GM18505 (cell line): ENCODE results near the gene PIN1.
"Not testable (repeated sequence)": the region's sequence is repeated elsewhere in the genome, so short reads cannot be mapped to it uniquely, and the experiment has no call there.

ENCODE experiments used
- ATAC-seq: cut with Tn5 transposase; IDR thresholded peaks from one replicate; pipeline ENCODE4 v1.9.1; 2021; ENCODE audit not compliant: unreplicated experiment
- POLR2A ChIP-seq: IDR thresholded peaks from 4 replicates; pipeline ENCODE4 v1.6.1; 2011; ENCODE audit warnings: borderline replicate concordance; ENCODE audit not compliant: insufficient read depth, insufficient read length; ENCODE audit errors: extremely low read depth

Gene PIN1

DNA sequence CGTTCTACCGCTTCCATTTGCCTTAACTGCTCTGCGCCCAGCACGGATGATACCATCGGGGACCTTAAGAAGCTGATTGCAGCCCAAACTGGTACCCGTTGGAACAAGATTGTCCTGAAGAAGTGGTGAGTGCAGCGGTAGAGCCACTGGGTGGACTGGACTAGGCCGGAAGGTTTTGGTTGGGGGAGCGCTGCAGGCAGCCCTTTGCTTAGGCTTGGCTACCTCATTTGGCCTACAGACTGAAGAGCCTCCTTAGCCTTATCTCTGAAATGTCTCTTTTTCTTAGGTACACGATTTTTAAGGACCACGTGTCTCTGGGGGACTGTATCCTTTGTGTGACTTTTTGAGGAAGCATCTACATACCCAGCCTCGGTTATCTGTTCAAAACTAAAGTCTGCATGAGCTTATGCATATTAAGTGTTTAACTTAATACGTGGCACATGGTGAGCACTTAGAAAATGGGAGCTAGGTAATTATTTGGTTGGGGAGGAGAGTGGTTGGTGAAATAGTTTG is 6.5 kb upstream of the PIN1 start:
- no peak for TF ChIP-seq POLR2A
- ATAC-seq = no peak

DNA sequence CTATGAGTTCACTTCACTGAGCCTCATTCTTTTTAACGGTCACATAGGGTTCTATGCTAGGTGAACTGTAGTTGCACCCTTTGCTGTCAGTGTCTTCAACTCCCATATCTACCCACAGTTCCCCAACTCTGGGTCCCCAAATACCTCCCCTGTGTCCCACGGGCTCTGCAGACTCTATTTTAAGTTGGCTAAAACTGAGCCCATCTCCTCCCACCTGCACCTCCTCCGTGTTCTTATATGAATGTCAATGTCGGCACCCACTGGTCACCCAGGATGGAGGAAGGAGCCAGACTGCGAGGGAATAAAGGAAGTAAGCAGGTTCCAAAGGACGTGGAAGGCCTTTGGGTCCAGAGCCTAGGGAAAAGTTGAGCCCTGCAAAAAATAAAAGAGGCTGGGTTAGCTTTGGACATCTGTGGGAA is 802 bp upstream of the PIN1 start:
- TF ChIP-seq POLR2A = no peak
- ATAC-seq = no peak

DNA sequence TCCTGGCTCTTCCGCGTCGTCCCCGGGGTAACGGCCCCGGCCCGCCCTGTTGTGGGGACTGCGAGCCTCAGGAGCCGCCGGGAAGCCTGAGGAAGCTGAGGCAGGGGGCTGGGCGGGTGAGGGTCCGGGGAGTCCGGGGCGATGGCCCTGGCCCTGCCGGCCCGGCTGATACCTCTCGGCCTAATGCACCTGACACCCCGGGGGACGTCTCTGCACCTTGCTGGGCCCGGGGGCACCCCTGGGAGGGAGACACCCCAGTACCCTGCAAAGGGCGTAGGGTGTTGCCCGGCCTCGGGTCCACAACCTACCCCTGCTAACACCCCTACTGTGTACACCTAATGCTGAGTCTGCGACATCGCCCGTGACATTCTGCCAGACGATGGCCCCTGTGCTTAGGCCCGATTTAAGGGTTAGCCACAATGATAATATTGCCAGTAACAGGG is 410 bp downstream of the PIN1 start:
- TF ChIP-seq POLR2A = no peak

DNA sequence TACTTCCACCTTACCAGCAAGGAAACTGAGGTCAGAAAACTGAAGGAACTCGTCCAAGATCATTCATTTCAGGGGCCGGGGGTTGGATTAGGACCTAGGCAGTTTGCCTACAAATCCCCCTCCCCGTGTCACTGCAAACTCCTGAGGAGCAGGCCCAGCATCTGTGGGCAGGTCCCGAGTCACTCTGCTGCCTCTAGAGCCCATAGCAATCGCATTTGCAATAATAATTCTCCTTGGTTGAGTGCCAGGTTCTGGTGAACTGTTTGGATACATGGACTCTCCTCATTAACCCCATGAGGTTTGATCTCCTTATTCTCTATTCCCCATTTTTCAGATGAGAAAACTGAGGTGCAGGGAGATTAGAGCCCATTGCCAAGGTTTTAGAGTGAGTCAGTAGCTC is 903 bp downstream of the PIN1 start:
- TF ChIP-seq POLR2A = no peak
- ATAC-seq = no peak

More for the DNA sequence above, 410 bp downstream of the PIN1 start:
- ATAC-seq = no peak

DNA sequence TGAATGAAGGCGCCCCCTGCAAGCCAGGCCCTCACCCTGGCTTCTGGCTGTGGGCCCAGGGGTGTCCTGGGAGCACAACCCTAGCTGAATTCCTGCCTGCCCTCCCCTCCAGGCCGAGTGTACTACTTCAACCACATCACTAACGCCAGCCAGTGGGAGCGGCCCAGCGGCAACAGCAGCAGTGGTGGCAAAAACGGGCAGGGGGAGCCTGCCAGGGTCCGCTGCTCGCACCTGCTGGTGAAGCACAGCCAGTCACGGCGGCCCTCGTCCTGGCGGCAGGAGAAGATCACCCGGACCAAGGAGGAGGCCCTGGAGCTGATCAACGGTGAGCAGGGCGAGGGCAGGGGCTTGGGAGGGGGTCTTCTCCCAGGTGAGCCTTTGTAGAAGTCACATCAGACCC is 3.2 kb downstream of the PIN1 start:
- ATAC-seq = no peak

DNA sequence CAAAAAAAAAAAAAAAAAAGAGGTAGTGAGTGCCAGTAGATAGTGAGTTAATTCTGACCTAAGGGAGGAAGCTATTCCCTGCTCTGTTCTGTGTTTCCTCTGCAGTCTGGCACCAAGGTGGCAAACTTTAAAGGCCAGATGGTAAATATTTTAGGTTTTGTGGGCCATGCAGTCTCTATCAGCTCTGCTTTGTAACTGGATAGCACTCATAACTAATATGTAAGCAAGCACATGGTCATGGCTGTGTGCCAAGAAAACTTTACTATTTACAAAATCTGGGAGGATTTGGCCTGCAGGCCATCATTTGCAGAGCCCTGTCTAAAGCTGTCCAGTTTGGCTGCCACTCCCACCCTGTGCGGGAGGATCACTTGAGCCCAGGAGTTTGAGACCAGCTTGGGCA is 4.3 kb downstream of the PIN1 start:
- no peak for TF ChIP-seq POLR2A
- ATAC-seq = no peak

More for the DNA sequence above, 3.2 kb downstream of the PIN1 start:
- no peak for TF ChIP-seq POLR2A

DNA sequence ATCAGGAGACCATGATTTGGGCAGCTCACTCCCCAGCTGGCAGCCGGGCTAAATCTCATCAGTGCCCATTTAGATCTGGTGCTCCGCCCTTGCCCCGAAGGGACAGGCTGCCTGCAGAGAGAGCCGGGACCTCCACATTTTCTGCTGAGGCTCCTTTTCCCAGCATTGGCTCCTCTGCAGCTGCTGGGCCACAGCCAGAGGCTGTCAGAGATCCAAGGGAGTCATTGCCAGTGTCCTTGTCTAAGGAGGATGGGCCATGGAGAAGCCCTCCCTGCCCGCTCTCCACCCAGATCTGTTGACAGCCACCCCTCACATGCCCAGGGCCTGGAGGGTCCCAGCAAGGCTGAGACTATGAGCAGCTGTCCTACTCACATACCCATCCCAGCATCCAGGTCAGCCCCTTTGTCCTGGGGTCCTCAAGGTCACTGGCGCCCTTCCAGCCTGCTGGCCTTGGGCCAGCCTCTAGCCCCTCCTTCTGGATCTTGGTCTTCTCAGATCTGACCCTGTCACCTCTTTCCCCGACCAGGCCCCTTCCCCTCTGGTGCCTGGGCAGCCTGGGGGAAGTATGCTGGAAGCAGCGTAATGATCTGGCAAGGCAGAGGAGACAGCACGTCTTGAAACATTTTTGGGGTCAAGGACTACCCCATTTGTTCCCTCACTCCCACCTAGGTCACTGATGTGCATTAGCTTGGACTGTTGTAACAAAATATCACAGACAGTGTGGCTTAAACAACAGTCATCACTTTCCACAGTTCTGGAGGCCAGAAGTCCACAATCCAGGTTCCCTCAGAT is 7.9 kb downstream of the PIN1 start:
- no peak for ATAC-seq
- TF ChIP-seq POLR2A = no peak

DNA sequence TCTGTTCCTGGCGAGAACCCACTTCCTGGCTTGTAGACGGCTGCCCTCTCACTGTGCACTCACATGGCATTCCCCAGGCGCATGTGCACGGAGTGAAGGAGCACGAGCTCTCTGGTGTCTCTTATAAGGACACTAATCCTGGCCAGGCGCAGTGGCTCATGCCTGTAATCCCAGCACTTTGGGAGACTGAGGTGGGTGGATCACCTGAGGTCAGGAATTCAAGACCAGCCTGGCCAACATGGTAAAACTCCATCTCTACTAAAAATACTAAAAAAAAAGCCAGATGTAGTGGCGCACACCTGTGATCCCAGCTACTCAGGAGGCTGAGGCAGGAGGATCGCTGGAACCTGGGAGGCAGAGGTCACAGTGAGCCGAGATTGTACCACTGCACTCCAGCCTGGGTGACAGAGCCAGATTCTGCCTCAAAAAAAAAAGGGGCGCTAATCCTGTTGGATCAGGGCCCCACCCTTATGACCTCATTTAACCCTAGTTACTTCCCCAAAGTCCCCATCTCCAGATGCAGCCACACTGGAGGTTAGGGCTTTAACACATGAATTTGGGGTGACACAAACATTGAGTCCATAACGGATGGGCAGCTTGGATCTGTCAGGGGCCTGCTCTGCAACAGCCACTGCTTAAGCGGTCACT is 8.6 kb downstream of the PIN1 start:
- not testable (repeated sequence) for ATAC-seq

DNA sequence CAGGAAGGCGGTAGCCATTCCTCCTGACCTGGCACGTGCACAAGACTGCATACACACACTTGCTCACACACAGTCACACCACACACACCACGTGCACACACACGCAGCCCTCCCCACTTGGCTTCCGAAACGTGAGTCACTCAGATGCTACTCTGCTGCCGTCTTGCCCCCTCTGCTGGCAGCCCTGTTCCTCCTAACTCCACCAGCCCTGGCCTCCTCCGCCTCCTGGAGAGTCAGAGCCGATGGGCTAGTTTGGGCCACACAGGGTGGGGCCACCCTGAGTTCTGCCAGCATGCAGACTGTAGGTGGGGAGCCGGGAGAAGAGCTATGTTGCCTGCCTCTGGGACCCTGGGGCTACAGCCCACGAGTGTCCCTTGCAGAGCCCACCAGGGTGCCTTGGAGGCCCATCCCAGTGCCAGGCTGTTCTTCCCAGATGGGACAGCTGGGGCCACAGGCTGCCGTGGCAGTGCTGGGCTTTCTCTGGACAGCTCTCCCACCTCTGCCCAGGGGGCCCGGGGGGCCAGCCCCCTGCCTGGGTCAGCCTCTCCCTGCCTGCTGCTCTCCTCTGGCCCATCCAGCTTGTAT is 12.1 kb downstream of the PIN1 start:
- no peak for TF ChIP-seq POLR2A
- no peak for ATAC-seq

DNA sequence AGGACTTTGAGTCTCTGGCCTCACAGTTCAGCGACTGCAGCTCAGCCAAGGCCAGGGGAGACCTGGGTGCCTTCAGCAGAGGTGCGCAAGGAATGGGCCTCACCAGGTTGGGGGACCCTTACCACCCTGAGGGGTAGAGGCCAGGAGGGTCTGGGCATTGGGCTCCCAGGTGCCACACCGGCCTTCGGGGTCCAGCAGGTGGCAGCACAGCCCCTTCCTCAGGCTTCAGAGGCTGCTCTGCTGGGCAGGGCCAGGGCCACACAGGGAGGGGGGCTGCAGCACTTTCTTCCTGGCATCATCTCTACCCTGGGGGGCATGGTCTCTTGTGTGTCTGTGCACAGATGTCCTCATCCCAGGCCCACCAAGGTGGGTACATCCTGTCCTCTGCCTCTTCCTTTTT is 12.9 kb downstream of the PIN1 start:
- no peak for TF ChIP-seq POLR2A
- ATAC-seq = no peak

DNA sequence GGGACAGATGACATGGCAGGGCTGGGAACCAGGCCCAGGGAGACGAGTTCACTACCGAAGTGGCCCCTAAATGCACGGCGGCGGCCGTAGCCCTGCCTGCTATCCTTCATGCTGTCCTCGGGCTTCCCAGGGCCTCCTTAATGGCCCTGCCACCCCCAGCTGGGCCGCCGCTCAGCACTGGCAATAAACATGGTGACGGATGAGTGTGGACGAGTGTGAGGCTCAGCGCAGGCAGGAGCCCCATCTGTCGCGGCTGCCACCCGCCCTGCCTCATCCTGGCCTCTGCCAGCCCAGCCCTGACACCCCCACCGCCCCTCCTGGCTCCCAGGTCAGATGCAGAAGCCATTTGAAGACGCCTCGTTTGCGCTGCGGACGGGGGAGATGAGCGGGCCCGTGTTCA is 13.6 kb downstream of the PIN1 start:
- no peak for ATAC-seq
- no peak for TF ChIP-seq POLR2A

DNA sequence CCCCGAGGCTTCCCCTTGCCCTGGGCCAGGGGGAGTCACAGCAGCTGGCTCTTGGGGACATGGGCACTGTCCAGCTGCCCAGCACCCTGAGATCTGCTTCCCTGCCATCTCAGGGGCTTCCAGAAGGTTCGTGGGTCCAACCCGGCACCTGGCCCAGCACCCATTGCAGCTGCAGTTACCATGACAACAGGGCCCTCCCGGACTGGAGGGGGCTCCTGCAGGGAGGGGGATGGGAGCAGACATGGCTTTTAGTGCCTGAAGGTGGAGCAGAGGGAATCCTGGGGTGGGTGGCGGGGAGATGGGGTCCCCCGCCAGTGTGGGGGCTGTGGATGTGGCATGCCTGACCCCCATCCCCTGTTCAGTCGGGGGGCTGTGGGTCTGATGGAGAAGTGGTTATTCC is 14.7 kb downstream of the PIN1 start:
- TF ChIP-seq POLR2A = no peak
- no peak for ATAC-seq

DNA sequence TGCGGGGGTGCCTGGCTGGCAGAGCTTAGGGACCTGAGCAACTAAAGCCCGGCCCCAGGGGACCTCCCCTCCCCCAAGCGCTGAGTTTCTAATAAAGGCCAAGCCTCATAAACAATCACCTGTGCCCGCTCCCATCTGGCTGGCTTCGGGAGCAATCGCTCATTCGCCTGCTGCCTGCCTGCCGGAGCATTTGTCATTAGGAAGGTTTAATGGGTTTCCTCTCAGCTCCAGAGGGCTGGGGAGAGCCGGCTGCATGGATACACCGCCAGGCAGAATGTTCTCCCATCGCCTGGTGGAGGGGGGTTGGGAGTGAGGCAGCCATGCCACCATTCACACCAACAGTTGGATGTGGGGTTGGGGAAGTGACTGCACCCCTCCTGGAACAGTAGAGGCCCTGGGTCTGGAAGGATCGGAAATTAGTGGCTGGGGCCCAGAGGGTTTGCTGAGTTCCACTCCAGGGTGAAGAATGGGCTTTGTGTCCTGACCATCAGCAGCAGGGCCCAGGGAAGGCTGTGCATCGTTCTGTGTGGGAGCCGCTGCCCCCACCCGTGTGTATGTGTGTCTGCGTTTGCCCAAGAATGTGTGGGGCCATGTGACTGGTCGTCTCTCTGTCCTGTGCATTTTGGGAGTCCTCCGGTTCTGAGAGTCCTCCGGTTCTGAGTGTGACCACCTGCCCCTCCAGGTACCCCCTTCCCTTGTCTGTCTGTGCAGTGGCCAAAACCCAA is 15.3 kb downstream of the PIN1 start:
- no peak for TF ChIP-seq POLR2A

More for the DNA sequence above, 15.3 kb downstream of the PIN1 start:
- no peak for ATAC-seq
